G401 (cell line): ENCODE measurements around the gene SH3BGRL2. TPM values are rescaled to one million over a fixed set of nuclear protein-coding genes. Genes with fewer than 3 reads are reported as not detected.
A peak's percentile ranks its signal among the peaks of the same experiment; 100 is the strongest.
"Not testable (repeated sequence)": the region's sequence is repeated elsewhere in the genome, so short reads cannot be mapped to it uniquely, and the experiment has no call there.

Experiments used
- DNase-seq: peaks from one replicate; pipeline ENCODE4 v3.0.0-alpha.2; 2015; ENCODE audit warnings: low spot score
- in situ Hi-C: cut with HindIII; loops from 2 replicates; pipeline ENCODE4 v1.10.0; 2016; ENCODE audit warnings: low sequenced_read_pairs, mixed read lengths
- total RNA-seq: library from RNA; depleted of rRNA; stranded (reverse); fragments of >200 nt; shearing (Covaris generic); gene quantifications from 2 replicates; pipeline ENCODE4 v1.2.3, GENCODE V29; 2014; rRNA removed

The SH3BGRL2 gene
- total RNA-seq, 1 experiment from 2014 or later = 40.8 TPM

- in situ Hi-C loops = no loop called here
- DNase-seq = peak; percentile 72
Measured at GRCh38 chr6:79713701-79714322, 82.7 kb downstream of the SH3BGRL2 start.

GRCh38 chr6:79717989-79718388 lies 86.9 kb downstream of the SH3BGRL2 start:
- in situ Hi-C loops = no loop called here
- DNase-seq = no peak

- in situ Hi-C loops = no loop called here
- no peak for DNase-seq
Measured at GRCh38 chr6:79718509-79719247, 87.5 kb downstream of the SH3BGRL2 start.

- in situ Hi-C loops = no loop called here
Measured at GRCh38 chr6:79719248-79719960, 88.3 kb downstream of the SH3BGRL2 start.

GRCh38 chr6:79724816-79725215 lies 93.7 kb downstream of the SH3BGRL2 start:
- in situ Hi-C loops = no loop called here

More at GRCh38 chr6:79719248-79719960, 88.3 kb downstream of the SH3BGRL2 start:
- DNase-seq = no peak

GRCh38 chr6:79731471-79731870 lies 100.3 kb downstream of the SH3BGRL2 start:
- no peak for DNase-seq
- in situ Hi-C loops = no loop called here

More at GRCh38 chr6:79724816-79725215, 93.7 kb downstream of the SH3BGRL2 start:
- peak; percentile 83 for DNase-seq

GRCh38 chr6:79733388-79733787 lies 102.3 kb downstream of the SH3BGRL2 start:
- DNase-seq = no peak
- in situ Hi-C loops = no loop called here

GRCh38 chr6:79734374-79734773 lies 103.2 kb downstream of the SH3BGRL2 start:
- in situ Hi-C loops = no loop called here
- no peak for DNase-seq

- no peak for DNase-seq
- in situ Hi-C loops = no loop called here
Measured at GRCh38 chr6:79735183-79735582, 104.1 kb downstream of the SH3BGRL2 start.

GRCh38 chr6:79737172-79737571 lies 106.0 kb downstream of the SH3BGRL2 start:
- in situ Hi-C loops = no loop called here
- peak; percentile 82 for DNase-seq

GRCh38 chr6:79742030-79742429 lies 110.9 kb downstream of the SH3BGRL2 start:
- no peak for DNase-seq
- in situ Hi-C loops = no loop called here

GRCh38 chr6:79745282-79745681 lies 114.2 kb downstream of the SH3BGRL2 start:
- in situ Hi-C loops, DNase-seq: not testable (repeated sequence)

- in situ Hi-C loops, DNase-seq: not testable (repeated sequence)
Measured at GRCh38 chr6:79746325-79746724, 115.2 kb downstream of the SH3BGRL2 start.

- in situ Hi-C loops = no loop called here
- DNase-seq = peak; percentile 84
Measured at GRCh38 chr6:79750806-79751205, 119.7 kb downstream of the SH3BGRL2 start.

Other genes with a start within 250 kb of the SH3BGRL2 start
- gene LCA5, start 93.9 kb upstream of the SH3BGRL2 start, total RNA-seq = 18.8 and 24.2 TPM in 2 replicates